Measurements from ENCODE around the gene ARHGEF17. TPM values are rescaled to one million over a fixed set of nuclear protein-coding genes. Genes with fewer than 3 reads are reported as not detected.

ARHGEF17 gene
- polyA plus RNA-seq, 1 donor (not counting 4 experiments of a cell fraction or from before 2014, with no cell fraction given): 5.1 TPM

DNA sequence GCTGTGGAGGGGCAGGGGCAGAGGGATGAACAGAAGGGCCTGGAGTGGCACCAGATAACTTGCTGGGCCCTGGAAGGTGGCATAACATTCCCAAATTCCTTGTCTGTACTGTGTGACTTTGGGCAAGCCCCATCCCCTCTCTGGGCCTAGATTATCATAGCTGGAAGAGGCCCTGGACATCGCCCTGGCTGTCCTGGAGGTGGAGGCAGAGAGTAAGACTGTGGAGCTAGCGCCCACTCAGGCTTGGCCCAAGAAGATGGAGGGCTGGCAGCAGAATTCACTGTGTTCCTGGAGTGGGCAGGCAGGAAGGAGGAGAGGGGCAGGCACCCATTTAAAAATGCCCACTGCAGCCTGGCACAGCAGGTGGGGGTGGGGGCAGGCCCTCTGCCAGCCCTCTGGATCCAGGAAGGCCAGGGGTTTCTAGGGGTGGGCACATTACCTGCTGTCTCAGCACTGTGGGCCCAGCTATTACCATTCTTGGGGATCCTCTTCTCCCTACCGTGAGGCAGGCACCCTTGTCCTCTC is 22.6 kb downstream of the ARHGEF17 start:
- no peak for TF ChIP-seq EZH2 (IDR thresholded peaks at IDR 0.05; ENCODE audit: low read length)
- TF ChIP-seq, protein P1, sequence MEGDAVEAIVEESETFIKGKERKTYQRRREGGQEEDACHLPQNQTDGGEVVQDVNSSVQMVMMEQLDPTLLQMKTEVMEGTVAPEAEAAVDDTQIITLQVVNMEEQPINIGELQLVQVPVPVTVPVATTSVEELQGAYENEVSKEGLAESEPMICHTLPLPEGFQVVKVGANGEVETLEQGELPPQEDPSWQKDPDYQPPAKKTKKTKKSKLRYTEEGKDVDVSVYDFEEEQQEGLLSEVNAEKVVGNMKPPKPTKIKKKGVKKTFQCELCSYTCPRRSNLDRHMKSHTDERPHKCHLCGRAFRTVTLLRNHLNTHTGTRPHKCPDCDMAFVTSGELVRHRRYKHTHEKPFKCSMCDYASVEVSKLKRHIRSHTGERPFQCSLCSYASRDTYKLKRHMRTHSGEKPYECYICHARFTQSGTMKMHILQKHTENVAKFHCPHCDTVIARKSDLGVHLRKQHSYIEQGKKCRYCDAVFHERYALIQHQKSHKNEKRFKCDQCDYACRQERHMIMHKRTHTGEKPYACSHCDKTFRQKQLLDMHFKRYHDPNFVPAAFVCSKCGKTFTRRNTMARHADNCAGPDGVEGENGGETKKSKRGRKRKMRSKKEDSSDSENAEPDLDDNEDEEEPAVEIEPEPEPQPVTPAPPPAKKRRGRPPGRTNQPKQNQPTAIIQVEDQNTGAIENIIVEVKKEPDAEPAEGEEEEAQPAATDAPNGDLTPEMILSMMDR (optimal IDR thresholded peaks at IDR 0.05 in 1 of 3, IDR thresholded peaks at IDR 0.05 in 1 of 3, conservative IDR thresholded peaks at IDR 0.05 in 1 of 3; ENCODE audit: extremely low read depth in 1 of 3, insufficient read depth in 2 of 3, low read length in 3 of 3): peak in 2 of 3 experiments; percentile 20 to 39
- no peaks in the 10 kb centered on the region for H4K20me1 ChIP-seq (ENCODE audit: control insufficient read depth, extremely low read depth, insufficient read depth, low read length)
- FAIRE-seq (no peak), DNase-seq (ENCODE audit: low read depth, low spot score) (no peak)
- H3K9me3 ChIP-seq (ENCODE audit: control insufficient read depth, low read depth, low read length): no peaks in the 10 kb centered on the region
- H3K9me1 ChIP-seq (ENCODE audit: control insufficient read depth, extremely low read depth, insufficient read depth, low read length): no peaks in the 10 kb centered on the region
- H3K9ac ChIP-seq (ENCODE audit: control insufficient read depth, extremely low read depth, insufficient read depth, low read length): no peak overlapping the region
- H3K4me1 ChIP-seq (ENCODE audit: control insufficient read depth, extremely low read depth, insufficient read depth, low read length): peaks cover 18% of the 10 kb centered on the region
- dilution Hi-C loops (cut with MboI; ENCODE audit: extremely low pct_ligation_motif_present, low sequenced_read_pairs): no loop called here
- H3K4me2 ChIP-seq (ENCODE audit: control insufficient read depth, extremely low read depth, insufficient read depth, low read depth, low read length): no peak overlapping the region
- no peak overlapping the region for H3K4me3 ChIP-seq (ENCODE audit: control insufficient read depth in 2 of 3, extremely low read depth in 1 of 3, insufficient read depth in 2 of 3, low read depth in 1 of 3, low read length in 3 of 3)
- no peaks in the 10 kb centered on the region for H3K36me3 ChIP-seq (ENCODE audit: control insufficient read depth in 2 of 2, extremely low read depth in 1 of 2, insufficient read depth in 2 of 2, low read length in 2 of 2)
- H3K27ac ChIP-seq (ENCODE audit: control insufficient read depth, insufficient read depth, low read length): no peak overlapping the region
- no peaks in the 10 kb centered on the region for H3K27me3 ChIP-seq (ENCODE audit: control insufficient read depth, extremely low read depth, insufficient read depth, low read length)
- no peaks in the 10 kb centered on the region for H3K79me2 ChIP-seq (ENCODE audit: control insufficient read depth, insufficient read depth, low read length)
- H2AFZ ChIP-seq (ENCODE audit: control insufficient read depth, low read length): no peak overlapping the region

DNA sequence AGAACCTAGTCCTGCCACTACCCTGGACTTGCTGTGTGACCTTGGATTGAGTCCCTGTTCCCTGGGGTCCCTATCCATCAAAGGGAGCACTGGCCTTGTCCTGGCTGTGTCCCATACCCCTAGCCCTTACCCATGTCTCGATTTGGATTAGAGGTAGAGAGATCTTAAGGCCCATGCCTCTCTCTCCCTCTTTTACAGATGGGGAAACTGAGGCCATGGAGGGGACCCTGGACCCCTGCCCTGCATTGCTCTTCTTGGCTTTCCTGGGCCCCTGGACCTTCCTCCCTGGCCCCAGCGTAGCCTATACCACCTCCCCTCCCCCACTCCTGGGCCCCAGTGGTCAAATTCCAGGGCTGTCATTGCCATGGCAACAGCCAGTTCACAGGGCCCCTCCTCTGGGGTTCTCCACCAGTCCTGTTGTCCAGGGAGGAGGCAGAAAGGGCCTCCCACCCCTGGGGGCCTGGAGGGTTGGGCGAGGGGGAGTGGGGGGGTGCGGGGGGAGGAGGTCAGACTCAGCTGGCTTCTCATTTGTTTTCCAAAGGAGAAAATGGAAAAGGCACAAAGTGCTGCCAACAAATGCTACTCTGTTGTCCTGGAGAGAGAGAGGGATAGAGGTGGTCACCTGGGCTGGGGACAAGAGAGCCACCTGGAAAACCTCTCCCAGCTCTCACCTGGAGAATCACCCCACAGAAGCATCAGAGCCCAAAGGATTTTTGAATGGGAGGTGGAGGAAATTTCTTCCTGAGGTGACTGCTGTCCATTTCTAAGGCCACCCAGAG is 23.3 kb downstream of the ARHGEF17 start:
- no peak for TF ChIP-seq EZH2 (IDR thresholded peaks at IDR 0.05; ENCODE audit: low read length)
- TF ChIP-seq, protein P1 (optimal IDR thresholded peaks at IDR 0.05 in 1 of 3, IDR thresholded peaks at IDR 0.05 in 1 of 3, conservative IDR thresholded peaks at IDR 0.05 in 1 of 3; ENCODE audit: extremely low read depth in 1 of 3, insufficient read depth in 2 of 3, low read length in 3 of 3): no peak
- H2AFZ ChIP-seq (ENCODE audit: control insufficient read depth, low read length): no peak overlapping the region
- no peak for FAIRE-seq
- H4K20me1 ChIP-seq (ENCODE audit: control insufficient read depth, extremely low read depth, insufficient read depth, low read length): no peaks in the 10 kb centered on the region
- H3K36me3 ChIP-seq (ENCODE audit: control insufficient read depth in 2 of 2, extremely low read depth in 1 of 2, insufficient read depth in 2 of 2, low read length in 2 of 2): no peaks in the 10 kb centered on the region
- dilution Hi-C loops (cut with MboI; ENCODE audit: extremely low pct_ligation_motif_present, low sequenced_read_pairs): no loop called here
- no peak overlapping the region for H3K27ac ChIP-seq (ENCODE audit: control insufficient read depth, insufficient read depth, low read length)
- DNase-seq (ENCODE audit: low read depth, low spot score): no peak
- H3K4me3 ChIP-seq (ENCODE audit: control insufficient read depth in 2 of 3, extremely low read depth in 1 of 3, insufficient read depth in 2 of 3, low read depth in 1 of 3, low read length in 3 of 3): no peak overlapping the region
- no peak overlapping the region for H3K4me2 ChIP-seq (ENCODE audit: control insufficient read depth, extremely low read depth, insufficient read depth, low read depth, low read length)
- no peaks in the 10 kb centered on the region for H3K9me3 ChIP-seq (ENCODE audit: control insufficient read depth, low read depth, low read length)
- no peaks in the 10 kb centered on the region for H3K27me3 ChIP-seq (ENCODE audit: control insufficient read depth, extremely low read depth, insufficient read depth, low read length)
- peaks cover 18% of the 10 kb centered on the region for H3K4me1 ChIP-seq (ENCODE audit: control insufficient read depth, extremely low read depth, insufficient read depth, low read length)
- no peak overlapping the region for H3K9ac ChIP-seq (ENCODE audit: control insufficient read depth, extremely low read depth, insufficient read depth, low read length)
- no peaks in the 10 kb centered on the region for H3K9me1 ChIP-seq (ENCODE audit: control insufficient read depth, extremely low read depth, insufficient read depth, low read length)
- H3K79me2 ChIP-seq (ENCODE audit: control insufficient read depth, insufficient read depth, low read length): no peaks in the 10 kb centered on the region

Measured in keratinocyte (primary cell).